ENCODE results near the gene DNAH14.
"Not testable (repeated sequence)": the region's sequence is repeated elsewhere in the genome, so short reads cannot be mapped to it uniquely, and the experiment has no call there.

DNAH14 gene

GRCh38 chr1:224996266-224996665, 66.8 kb downstream of the DNAH14 start:
- no peak for DNase-seq (ENCODE audit: low spot score)

GRCh38 chr1:224998185-224998584, 68.7 kb downstream of the DNAH14 start:
- DNase-seq (ENCODE audit: low spot score) = no peak

GRCh38 chr1:225004396-225004795, 74.9 kb downstream of the DNAH14 start:
- no peak for DNase-seq (ENCODE audit: low spot score)

- not testable (repeated sequence) for DNase-seq (ENCODE audit: low spot score)
Observed at GRCh38 chr1:225006352-225006751, 76.9 kb downstream of the DNAH14 start.

- not testable (repeated sequence) for DNase-seq (ENCODE audit: low spot score)
Observed at GRCh38 chr1:225008050-225008449, 78.6 kb downstream of the DNAH14 start.

GRCh38 chr1:225021037-225021436, 91.6 kb downstream of the DNAH14 start:
- no peak for DNase-seq (ENCODE audit: low spot score)

- no peak for DNase-seq (ENCODE audit: low spot score)
Observed at GRCh38 chr1:225026701-225027100, 97.2 kb downstream of the DNAH14 start.

GRCh38 chr1:225036441-225036840, 107.0 kb downstream of the DNAH14 start:
- DNase-seq (ENCODE audit: low spot score) = not testable (repeated sequence)

GRCh38 chr1:225042263-225042662, 112.8 kb downstream of the DNAH14 start:
- no peak for DNase-seq (ENCODE audit: low spot score)

GRCh38 chr1:225044258-225044657, 114.8 kb downstream of the DNAH14 start:
- DNase-seq (ENCODE audit: low spot score) = no peak

- no peak for DNase-seq (ENCODE audit: low spot score)
Observed at GRCh38 chr1:225049594-225049993, 120.1 kb downstream of the DNAH14 start.

GRCh38 chr1:225063722-225064121, 134.2 kb downstream of the DNAH14 start:
- DNase-seq (ENCODE audit: low spot score) = no peak

GRCh38 chr1:225070972-225071371, 141.5 kb downstream of the DNAH14 start:
- DNase-seq (ENCODE audit: low spot score) = no peak

- no peak for DNase-seq (ENCODE audit: low spot score)
Observed at GRCh38 chr1:225097175-225097574, 167.7 kb downstream of the DNAH14 start.

GRCh38 chr1:225111000-225111399, 181.5 kb downstream of the DNAH14 start:
- DNase-seq (ENCODE audit: low spot score) = no peak

- no peak for DNase-seq (ENCODE audit: low spot score)
Observed at GRCh38 chr1:225113265-225113664, 183.8 kb downstream of the DNAH14 start.

- no peak for DNase-seq (ENCODE audit: low spot score)
Observed at GRCh38 chr1:225114354-225114990, 185.0 kb downstream of the DNAH14 start.

GRCh38 chr1:225119307-225119706, 189.8 kb downstream of the DNAH14 start:
- no peak for DNase-seq (ENCODE audit: low spot score)

- DNase-seq (ENCODE audit: low spot score) = no peak
Observed at GRCh38 chr1:225121095-225121494, 191.6 kb downstream of the DNAH14 start.

- DNase-seq (ENCODE audit: low spot score) = no peak
Observed at GRCh38 chr1:225131869-225132268, 202.4 kb downstream of the DNAH14 start.

- DNase-seq (ENCODE audit: low spot score) = no peak
Observed at GRCh38 chr1:225137976-225138375, 208.5 kb downstream of the DNAH14 start.

- no peak for DNase-seq (ENCODE audit: low spot score)
Observed at GRCh38 chr1:225143001-225143400, 213.5 kb downstream of the DNAH14 start.

- DNase-seq (ENCODE audit: low spot score) = no peak
Observed at GRCh38 chr1:225146478-225146877, 217.0 kb downstream of the DNAH14 start.

GRCh38 chr1:225147791-225148190, 218.3 kb downstream of the DNAH14 start:
- not testable (repeated sequence) for DNase-seq (ENCODE audit: low spot score)
